Measurements from ENCODE around the gene CCR2.

- TF ChIP-seq EZH2 (IDR thresholded peaks at IDR 0.05; ENCODE audit: insufficient read depth, poor library complexity, severe bottlenecking) (no peak), EZH2phosphoT487 (IDR thresholded peaks at IDR 0.05; ENCODE audit: insufficient read depth, low read depth) (no peak)
Measured at GRCh38 chr3:46314517-46314916, 39.4 kb upstream of the CCR2 start.
